Fibroblast of pulmonary artery (primary cell): ENCODE data around the gene EIF4B.

Experiments used
- DNase-seq: peaks from one replicate; pipeline ENCODE4 v3.0.0-alpha.2; 2010; ENCODE audit warnings: low read depth
- H3K4me3 ChIP-seq: replicated peaks from 2 replicates; pipeline ENCODE4 v1.5.1; 2011; ENCODE audit warnings: low read depth, mild to moderate bottlenecking, control low read depth, low read length, moderate library complexity
- CTCF ChIP-seq: IDR thresholded peaks from 2 replicates; pipeline ENCODE4 v1.5.1; 2011; ENCODE audit warnings: mild to moderate bottlenecking, control low read depth, low read length, inconsistent platforms; ENCODE audit errors: missing control alignments

EIF4B gene

DNA sequence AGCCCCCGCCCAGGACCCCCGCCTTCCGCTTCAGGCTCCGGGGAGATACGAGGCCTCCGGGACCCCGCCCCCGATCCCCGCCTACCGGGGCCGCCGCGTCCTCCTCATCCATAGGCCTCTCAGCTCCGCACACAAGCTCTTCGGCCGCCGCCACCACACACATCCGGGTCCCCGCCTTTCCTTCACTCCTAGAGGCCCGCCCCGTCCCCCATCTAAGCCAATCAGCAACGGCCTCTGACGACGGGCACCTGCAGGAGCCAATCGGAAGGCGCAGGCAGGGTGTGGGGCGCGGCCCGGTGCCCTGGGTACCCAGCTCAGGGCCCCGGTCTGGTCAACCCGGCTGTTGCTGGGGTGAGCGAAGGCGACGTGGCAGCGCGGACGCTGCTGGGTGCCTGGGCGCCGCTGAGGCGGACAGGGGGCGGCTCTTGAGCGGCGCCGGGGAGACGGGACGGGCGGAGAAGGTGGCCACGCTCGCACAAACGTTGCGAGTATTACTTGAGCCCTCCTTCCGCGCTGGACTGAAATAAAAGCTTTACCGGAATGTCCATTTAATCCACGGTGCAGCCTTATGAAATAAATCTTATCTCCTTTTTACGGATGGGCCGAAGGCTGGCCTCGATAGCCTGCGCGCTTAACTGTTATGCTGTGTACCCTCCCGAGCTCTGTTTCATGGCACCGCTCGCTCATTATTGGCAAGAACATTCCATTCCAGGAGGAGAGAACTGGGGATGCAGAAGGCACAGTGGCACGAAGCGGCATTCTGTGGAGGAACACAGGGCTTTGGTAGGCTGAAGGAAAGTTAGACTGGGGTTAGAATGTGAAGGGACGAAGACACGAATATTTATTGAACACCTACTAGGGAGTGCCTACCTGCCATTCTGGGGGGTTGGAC is 73.2 kb downstream of the EIF4B start, which contains the start of gene SPRYD3:
TSS of gene SPRYD3 (minus strand) at position 165 of the 892 bp plus-strand sequence. CDS start at position 108, 57 bp downstream.
- peak within 1 kb of the TSS; percentile 69 for H3K4me3 ChIP-seq
- TF ChIP-seq CTCF: no peak

DNA sequence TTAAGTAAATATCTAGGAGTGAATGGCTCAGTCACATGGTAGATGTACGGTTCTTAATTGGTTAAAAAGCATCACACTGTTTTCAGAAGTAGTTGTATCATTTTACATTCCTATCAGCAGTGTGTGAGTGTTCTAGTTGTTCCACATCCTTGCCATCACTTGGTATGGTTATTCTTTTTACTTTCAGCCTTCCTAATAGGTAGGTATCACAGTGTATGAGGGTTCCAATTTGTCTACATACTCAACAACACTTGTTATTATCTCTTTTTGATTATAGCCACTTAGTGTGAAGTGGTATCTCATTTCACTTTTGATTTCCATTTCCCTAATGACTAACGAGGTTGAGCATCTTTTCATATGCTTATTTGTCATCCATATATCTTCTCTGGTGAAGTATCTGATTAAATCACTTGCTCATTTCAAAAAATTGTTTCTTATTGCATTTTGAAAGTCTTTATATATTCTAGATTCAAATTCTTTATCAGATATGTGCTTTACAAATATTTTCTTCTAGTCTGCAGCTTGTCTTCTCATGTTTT is 76.5 kb downstream of the EIF4B start:
- TF ChIP-seq CTCF: no peak
- no peak overlapping the region for H3K4me3 ChIP-seq
- DNase-seq: no peak

More for the DNA sequence above, 73.2 kb downstream of the EIF4B start, which contains the start of gene SPRYD3:
- DNase-seq: peak; percentile 96

GRCh38 chr12:53086361-53086760 is 80.1 kb downstream of the EIF4B start:
- no peak for DNase-seq
- no peak overlapping the region for H3K4me3 ChIP-seq
- no peak for TF ChIP-seq CTCF

GRCh38 chr12:53090105-53090504 is 83.8 kb downstream of the EIF4B start:
- DNase-seq: no peak
- no peak for TF ChIP-seq CTCF
- H3K4me3 ChIP-seq: no peak overlapping the region

GRCh38 chr12:53090554-53090953 is 84.3 kb downstream of the EIF4B start:
- TF ChIP-seq CTCF: no peak
- H3K4me3 ChIP-seq: no peak overlapping the region
- DNase-seq: no peak

- DNase-seq: no peak
- H3K4me3 ChIP-seq: no peak overlapping the region
- TF ChIP-seq CTCF: no peak
These were observed 85.5 kb downstream of the EIF4B start for GRCh38 chr12:53091756-53092155.
